HEK293 (cell line): ENCODE results near the gene TRAF3IP3.
A peak's percentile ranks its signal among the peaks of the same experiment; 100 is the strongest.

ENCODE experiments used
- HOXD13 ChIP-seq: sonication (generic); formaldehyde crosslinking; IDR thresholded peaks from 2 replicates; pipeline ENCODE4 v1.8.0; 2022; ENCODE audit warnings: missing genetic modification reagents, borderline replicate concordance
- KLF9 ChIP-seq: fragments of 450-650 bp; formaldehyde crosslinking; IDR thresholded peaks from 2 replicates; pipeline ENCODE4 v1.5.1; 2016; ENCODE audit warnings: missing biosample characterization, missing genetic modification characterization, low read depth
- MZF1 ChIP-seq: fragments of 450-650 bp; formaldehyde crosslinking; IDR thresholded peaks from 2 replicates; pipeline ENCODE4 v1.5.1; 2017; ENCODE audit warnings: missing biosample characterization, missing genetic modification characterization, borderline replicate concordance
- REPIN1 ChIP-seq: fragments of 450-650 bp; formaldehyde crosslinking; IDR thresholded peaks from 2 replicates; pipeline ENCODE4 v1.5.1; 2017; ENCODE audit warnings: missing biosample characterization, missing genetic modification characterization, low read depth
- ZNF140 ChIP-seq: fragments of 450-650 bp; formaldehyde crosslinking; IDR thresholded peaks from 2 replicates; pipeline ENCODE4 v1.5.1; 2016; ENCODE audit warnings: missing biosample characterization, missing genetic modification characterization
- ZNF155 ChIP-seq: fragments of 450-650 bp; formaldehyde crosslinking; IDR thresholded peaks from 2 replicates; pipeline ENCODE4 v1.5.1; 2016; ENCODE audit warnings: missing biosample characterization, missing genetic modification characterization
- ZNF16 ChIP-seq: fragments of 450-650 bp; formaldehyde crosslinking; IDR thresholded peaks from 2 replicates; pipeline ENCODE4 v1.5.1; 2016; ENCODE audit warnings: low read depth, missing biosample characterization, missing genetic modification characterization
- ZNF184 ChIP-seq: fragments of 450-650 bp; IDR thresholded peaks from 2 replicates; pipeline ENCODE4 v1.5.1; 2018; ENCODE audit warnings: missing biosample characterization, mild to moderate bottlenecking, missing genetic modification characterization
- ZNF530 ChIP-seq: fragments of 450-650 bp; formaldehyde crosslinking; IDR thresholded peaks from 2 replicates; pipeline ENCODE4 v1.5.1; 2016; ENCODE audit warnings: low read depth, missing biosample characterization, missing genetic modification characterization
- ZNF548 ChIP-seq: fragments of 450-650 bp; formaldehyde crosslinking; IDR thresholded peaks from 2 replicates; pipeline ENCODE4 v1.5.1; 2016; ENCODE audit warnings: missing biosample characterization, missing genetic modification characterization
- ZNF571 ChIP-seq: fragments of 450-650 bp; formaldehyde crosslinking; IDR thresholded peaks from 2 replicates; pipeline ENCODE4 v1.5.0; 2017; ENCODE audit warnings: missing biosample characterization, missing genetic modification characterization
- ZNF610 ChIP-seq: fragments of 450-650 bp; formaldehyde crosslinking; IDR thresholded peaks from 2 replicates; pipeline ENCODE4 v1.5.1; 2016; ENCODE audit warnings: missing biosample characterization, missing genetic modification characterization, borderline replicate concordance
- ZNF624 ChIP-seq: fragments of 450-650 bp; formaldehyde crosslinking; IDR thresholded peaks from 2 replicates; pipeline ENCODE4 v1.5.1; 2017; ENCODE audit warnings: missing biosample characterization, missing genetic modification characterization
- ZNF654 ChIP-seq: fragments of 450-650 bp; formaldehyde crosslinking; IDR thresholded peaks from 2 replicates; pipeline ENCODE4 v1.5.1; 2016; ENCODE audit warnings: low read depth, missing biosample characterization, missing genetic modification characterization
- ZNF701 ChIP-seq: fragments of 450-650 bp; formaldehyde crosslinking; IDR thresholded peaks from 2 replicates; pipeline ENCODE4 v1.5.1; 2016; ENCODE audit warnings: missing biosample characterization, missing genetic modification characterization
- ZNF747 ChIP-seq: fragments of 450-650 bp; formaldehyde crosslinking; IDR thresholded peaks from 2 replicates; pipeline ENCODE4 v1.5.1; 2016; ENCODE audit warnings: missing biosample characterization, missing genetic modification characterization
- ZNF76 ChIP-seq: fragments of 450-650 bp; formaldehyde crosslinking; IDR thresholded peaks from 2 replicates; pipeline ENCODE4; 2016; ENCODE audit warnings: low read depth, missing biosample characterization, missing genetic modification characterization, borderline replicate concordance
- TF ChIP-seq, protein P1 (sequence below): fragments of 450-650 bp; formaldehyde crosslinking; IDR thresholded peaks from 2 replicates; pipeline ENCODE4 v1.5.1; 2016; ENCODE audit warnings: missing biosample characterization, missing genetic modification characterization
- TF ChIP-seq, protein P2 (sequence below): fragments of 450-650 bp; formaldehyde crosslinking; IDR thresholded peaks from 2 replicates; pipeline ENCODE4 v1.5.1; 2016; ENCODE audit warnings: missing biosample characterization, missing genetic modification characterization
- TF ChIP-seq, protein P3 (sequence below): sonication (generic); formaldehyde crosslinking; IDR thresholded peaks from 2 replicates; pipeline ENCODE4 v1.8.1; 2022; ENCODE audit warnings: mild to moderate bottlenecking, moderate library complexity, missing genetic modification reagents
- TF ChIP-seq, protein P4 (sequence below): fragments of 450-650 bp; formaldehyde crosslinking; optimal IDR thresholded peaks from 2 replicates; pipeline ENCODE3; 2016; ENCODE audit warnings: missing biosample characterization, mild to moderate bottlenecking, missing genetic modification characterization
- TF ChIP-seq, protein P5 (sequence below): fragments of 450-650 bp; formaldehyde crosslinking; IDR thresholded peaks from 2 replicates; pipeline ENCODE4 v1.5.1; 2017; ENCODE audit warnings: missing biosample characterization, missing genetic modification characterization
- TF ChIP-seq, protein P6 (sequence below): fragments of 450-650 bp; formaldehyde crosslinking; IDR thresholded peaks from 2 replicates; pipeline ENCODE4 v1.5.1; 2016; ENCODE audit warnings: missing biosample characterization, missing genetic modification characterization, borderline replicate concordance
- TF ChIP-seq, protein P7 (sequence below): fragments of 450-650 bp; formaldehyde crosslinking; IDR thresholded peaks from 2 replicates; pipeline ENCODE4 v1.5.1; 2016; ENCODE audit warnings: missing biosample characterization, missing genetic modification characterization

Gene TRAF3IP3

DNA sequence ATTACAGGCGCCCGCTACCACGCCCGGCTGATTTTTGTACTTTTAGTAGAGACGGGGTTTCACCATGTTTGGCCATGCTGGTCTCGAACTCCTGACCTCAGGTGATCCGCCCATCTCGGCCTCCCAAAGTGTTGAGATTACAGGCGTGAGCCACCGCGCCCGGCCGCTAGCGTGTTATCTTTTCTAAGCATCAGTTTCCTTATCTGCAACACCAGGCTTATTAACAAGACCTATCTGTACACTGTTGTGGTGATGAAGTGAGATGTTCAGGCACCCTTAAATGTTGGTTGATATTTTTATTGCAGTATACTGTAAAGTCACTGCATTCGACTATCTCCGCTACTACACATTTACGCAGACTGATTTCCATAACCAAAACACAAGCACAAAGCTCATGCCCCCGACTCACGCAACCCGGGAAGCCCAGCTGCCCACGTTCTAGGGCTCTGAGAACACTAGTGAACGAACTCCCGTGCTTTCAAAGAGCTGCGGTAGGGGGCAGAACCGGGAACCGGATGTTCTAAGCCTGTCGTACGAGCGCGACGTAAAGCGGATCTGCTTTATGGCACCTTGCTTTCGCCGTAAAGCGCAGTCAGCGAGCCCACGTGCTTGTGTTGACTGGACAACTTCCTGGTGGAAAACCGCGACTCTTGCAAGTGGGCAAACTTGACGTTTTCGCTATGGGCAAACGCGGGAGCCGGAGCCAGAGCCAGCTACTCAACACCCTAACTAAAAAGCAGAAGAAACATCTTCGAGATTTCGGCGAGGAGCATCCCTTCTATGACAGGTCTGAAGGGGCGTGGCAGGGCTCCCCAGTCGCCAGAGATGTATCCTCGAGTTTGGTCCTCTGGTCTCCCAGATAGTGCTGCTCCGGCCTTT is 71.8 kb downstream of the TRAF3IP3 start, which contains the start of gene UTP25 (continued):
- TF ChIP-seq, protein P1, sequence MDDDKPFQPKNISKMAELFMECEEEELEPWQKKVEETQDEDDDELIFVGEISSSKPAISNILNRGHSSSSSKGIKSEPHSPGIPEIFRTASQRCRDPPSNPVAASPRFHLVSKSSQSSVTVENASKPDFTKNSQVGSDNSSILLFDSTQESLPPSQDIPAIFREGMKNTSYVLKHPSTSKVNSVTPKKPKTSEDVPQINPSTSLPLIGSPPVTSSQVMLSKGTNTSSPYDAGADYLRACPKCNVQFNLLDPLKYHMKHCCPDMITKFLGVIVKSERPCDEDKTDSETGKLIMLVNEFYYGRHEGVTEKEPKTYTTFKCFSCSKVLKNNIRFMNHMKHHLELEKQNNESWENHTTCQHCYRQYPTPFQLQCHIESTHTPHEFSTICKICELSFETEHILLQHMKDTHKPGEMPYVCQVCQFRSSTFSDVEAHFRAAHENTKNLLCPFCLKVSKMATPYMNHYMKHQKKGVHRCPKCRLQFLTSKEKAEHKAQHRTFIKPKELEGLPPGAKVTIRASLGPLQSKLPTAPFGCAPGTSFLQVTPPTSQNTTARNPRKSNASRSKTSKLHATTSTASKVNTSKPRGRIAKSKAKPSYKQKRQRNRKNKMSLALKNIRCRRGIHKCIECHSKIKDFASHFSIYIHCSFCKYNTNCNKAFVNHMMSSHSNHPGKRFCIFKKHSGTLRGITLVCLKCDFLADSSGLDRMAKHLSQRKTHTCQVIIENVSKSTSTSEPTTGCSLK (tag by site-specific recombination) = no peak
- TF ChIP-seq ZNF747 (no peak), ZNF571 (tag by site-specific recombination) (no peak), ZNF16 (tag by site-specific recombination) (no peak), MZF1 (tag by site-specific recombination) (no peak), ZNF140 (no peak), ZNF184 (tag by site-specific recombination) (no peak), ZNF76 (peak; percentile 70; the same call in 1 of the 2 replicates), ZNF701 (no peak), ZNF624 (tag by site-specific recombination) (no peak), REPIN1 (no peak), ZNF530 (tag by site-specific recombination) (no peak), KLF9 (tag by site-specific recombination) (peak; percentile 96), ZNF610 (tag by site-specific recombination) (no peak), ZNF155 (tag by site-specific recombination) (no peak), HOXD13 (CRISPR knock-in tag) (no peak), ZNF548 (tag by site-specific recombination) (no peak), ZNF654 (tag by site-specific recombination) (0 out of 2 replicates have a peak, but pooled peaks have one; percentile 9)
- TF ChIP-seq, protein P2, sequence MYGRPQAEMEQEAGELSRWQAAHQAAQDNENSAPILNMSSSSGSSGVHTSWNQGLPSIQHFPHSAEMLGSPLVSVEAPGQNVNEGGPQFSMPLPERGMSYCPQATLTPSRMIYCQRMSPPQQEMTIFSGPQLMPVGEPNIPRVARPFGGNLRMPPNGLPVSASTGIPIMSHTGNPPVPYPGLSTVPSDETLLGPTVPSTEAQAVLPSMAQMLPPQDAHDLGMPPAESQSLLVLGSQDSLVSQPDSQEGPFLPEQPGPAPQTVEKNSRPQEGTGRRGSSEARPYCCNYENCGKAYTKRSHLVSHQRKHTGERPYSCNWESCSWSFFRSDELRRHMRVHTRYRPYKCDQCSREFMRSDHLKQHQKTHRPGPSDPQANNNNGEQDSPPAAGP (tag by site-specific recombination) = peak; percentile 54; the same call in 1 of the 2 replicates
- TF ChIP-seq, protein P3, sequence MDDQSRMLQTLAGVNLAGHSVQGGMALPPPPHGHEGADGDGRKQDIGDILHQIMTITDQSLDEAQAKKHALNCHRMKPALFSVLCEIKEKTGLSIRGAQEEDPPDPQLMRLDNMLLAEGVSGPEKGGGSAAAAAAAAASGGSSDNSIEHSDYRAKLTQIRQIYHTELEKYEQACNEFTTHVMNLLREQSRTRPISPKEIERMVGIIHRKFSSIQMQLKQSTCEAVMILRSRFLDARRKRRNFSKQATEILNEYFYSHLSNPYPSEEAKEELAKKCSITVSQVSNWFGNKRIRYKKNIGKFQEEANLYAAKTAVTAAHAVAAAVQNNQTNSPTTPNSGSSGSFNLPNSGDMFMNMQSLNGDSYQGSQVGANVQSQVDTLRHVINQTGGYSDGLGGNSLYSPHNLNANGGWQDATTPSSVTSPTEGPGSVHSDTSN = 0 out of 2 replicates have a peak, but pooled peaks have one; percentile 46
- TF ChIP-seq, protein P4, sequence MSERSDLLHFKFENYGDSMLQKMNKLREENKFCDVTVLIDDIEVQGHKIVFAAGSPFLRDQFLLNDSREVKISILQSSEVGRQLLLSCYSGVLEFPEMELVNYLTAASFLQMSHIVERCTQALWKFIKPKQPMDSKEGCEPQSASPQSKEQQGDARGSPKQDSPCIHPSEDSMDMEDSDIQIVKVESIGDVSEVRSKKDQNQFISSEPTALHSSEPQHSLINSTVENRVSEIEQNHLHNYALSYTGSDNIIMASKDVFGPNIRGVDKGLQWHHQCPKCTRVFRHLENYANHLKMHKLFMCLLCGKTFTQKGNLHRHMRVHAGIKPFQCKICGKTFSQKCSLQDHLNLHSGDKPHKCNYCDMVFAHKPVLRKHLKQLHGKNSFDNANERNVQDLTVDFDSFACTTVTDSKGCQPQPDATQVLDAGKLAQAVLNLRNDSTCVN (tag by site-specific recombination) = no peak
- TF ChIP-seq, protein P5, sequence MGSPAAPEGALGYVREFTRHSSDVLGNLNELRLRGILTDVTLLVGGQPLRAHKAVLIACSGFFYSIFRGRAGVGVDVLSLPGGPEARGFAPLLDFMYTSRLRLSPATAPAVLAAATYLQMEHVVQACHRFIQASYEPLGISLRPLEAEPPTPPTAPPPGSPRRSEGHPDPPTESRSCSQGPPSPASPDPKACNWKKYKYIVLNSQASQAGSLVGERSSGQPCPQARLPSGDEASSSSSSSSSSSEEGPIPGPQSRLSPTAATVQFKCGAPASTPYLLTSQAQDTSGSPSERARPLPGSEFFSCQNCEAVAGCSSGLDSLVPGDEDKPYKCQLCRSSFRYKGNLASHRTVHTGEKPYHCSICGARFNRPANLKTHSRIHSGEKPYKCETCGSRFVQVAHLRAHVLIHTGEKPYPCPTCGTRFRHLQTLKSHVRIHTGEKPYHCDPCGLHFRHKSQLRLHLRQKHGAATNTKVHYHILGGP (tag by site-specific recombination) = no peak
- TF ChIP-seq, protein P6, sequence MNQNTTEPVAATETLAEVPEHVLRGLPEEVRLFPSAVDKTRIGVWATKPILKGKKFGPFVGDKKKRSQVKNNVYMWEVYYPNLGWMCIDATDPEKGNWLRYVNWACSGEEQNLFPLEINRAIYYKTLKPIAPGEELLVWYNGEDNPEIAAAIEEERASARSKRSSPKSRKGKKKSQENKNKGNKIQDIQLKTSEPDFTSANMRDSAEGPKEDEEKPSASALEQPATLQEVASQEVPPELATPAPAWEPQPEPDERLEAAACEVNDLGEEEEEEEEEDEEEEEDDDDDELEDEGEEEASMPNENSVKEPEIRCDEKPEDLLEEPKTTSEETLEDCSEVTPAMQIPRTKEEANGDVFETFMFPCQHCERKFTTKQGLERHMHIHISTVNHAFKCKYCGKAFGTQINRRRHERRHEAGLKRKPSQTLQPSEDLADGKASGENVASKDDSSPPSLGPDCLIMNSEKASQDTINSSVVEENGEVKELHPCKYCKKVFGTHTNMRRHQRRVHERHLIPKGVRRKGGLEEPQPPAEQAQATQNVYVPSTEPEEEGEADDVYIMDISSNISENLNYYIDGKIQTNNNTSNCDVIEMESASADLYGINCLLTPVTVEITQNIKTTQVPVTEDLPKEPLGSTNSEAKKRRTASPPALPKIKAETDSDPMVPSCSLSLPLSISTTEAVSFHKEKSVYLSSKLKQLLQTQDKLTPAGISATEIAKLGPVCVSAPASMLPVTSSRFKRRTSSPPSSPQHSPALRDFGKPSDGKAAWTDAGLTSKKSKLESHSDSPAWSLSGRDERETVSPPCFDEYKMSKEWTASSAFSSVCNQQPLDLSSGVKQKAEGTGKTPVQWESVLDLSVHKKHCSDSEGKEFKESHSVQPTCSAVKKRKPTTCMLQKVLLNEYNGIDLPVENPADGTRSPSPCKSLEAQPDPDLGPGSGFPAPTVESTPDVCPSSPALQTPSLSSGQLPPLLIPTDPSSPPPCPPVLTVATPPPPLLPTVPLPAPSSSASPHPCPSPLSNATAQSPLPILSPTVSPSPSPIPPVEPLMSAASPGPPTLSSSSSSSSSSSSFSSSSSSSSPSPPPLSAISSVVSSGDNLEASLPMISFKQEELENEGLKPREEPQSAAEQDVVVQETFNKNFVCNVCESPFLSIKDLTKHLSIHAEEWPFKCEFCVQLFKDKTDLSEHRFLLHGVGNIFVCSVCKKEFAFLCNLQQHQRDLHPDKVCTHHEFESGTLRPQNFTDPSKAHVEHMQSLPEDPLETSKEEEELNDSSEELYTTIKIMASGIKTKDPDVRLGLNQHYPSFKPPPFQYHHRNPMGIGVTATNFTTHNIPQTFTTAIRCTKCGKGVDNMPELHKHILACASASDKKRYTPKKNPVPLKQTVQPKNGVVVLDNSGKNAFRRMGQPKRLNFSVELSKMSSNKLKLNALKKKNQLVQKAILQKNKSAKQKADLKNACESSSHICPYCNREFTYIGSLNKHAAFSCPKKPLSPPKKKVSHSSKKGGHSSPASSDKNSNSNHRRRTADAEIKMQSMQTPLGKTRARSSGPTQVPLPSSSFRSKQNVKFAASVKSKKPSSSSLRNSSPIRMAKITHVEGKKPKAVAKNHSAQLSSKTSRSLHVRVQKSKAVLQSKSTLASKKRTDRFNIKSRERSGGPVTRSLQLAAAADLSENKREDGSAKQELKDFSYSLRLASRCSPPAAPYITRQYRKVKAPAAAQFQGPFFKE = no peak
- TF ChIP-seq, protein P7, sequence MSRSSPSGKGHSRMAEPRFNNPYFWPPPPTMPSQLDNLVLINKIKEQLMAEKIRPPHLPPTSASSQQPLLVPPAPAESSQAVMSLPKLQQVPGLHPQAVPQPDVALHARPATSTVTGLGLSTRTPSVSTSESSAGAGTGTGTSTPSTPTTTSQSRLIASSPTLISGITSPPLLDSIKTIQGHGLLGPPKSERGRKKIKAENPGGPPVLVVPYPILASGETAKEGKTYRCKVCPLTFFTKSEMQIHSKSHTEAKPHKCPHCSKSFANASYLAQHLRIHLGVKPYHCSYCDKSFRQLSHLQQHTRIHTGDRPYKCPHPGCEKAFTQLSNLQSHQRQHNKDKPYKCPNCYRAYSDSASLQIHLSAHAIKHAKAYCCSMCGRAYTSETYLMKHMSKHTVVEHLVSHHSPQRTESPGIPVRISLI (tag by site-specific recombination) = no peak
